ENCODE data around the gene ZDHHC14.
"Not testable (repeated sequence)": the region's sequence is repeated elsewhere in the genome, so short reads cannot be mapped to it uniquely, and the experiment has no call there.

Gene ZDHHC14

DNA sequence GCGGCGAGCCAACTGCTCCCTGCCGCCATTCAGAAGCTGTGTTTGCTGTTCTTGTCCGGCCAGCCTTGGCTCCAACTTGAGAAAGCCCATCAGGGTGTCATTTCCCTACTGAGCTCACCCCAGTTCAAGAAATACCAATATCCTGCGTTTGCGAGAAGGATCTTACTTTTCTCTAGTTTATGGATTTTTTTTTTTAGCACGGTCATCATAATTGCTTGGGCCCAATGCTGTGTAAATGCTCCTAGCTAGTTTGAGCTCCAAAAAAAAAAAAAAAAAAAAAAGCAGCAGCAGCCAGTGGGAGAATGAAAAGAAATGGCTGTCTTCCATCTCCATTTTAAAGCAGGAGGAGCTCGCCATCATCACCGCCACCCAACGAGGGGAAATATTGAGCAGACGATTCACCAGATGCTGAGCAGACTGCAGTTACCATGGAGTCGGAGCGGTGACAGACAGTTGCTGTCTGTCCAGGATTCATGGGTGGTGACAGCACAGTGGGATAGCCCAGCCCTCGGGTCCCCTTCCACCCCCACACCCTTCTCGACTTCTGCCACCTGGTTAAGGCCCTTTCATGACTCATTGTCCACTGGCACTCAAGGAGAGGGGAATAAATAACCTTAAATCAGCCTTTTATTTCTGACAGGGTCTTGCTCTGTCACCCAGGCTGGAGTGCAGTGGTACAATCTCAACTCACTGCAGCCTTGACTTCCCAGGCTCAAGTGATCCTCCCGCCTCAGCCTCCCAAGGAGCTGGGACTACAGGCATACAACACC, 309.6 kb downstream of the ZDHHC14 start:
- H3K4me3 ChIP-seq (ENCODE audit: low read depth, low read length): no peak overlapping the region
- TF ChIP-seq, protein P1, sequence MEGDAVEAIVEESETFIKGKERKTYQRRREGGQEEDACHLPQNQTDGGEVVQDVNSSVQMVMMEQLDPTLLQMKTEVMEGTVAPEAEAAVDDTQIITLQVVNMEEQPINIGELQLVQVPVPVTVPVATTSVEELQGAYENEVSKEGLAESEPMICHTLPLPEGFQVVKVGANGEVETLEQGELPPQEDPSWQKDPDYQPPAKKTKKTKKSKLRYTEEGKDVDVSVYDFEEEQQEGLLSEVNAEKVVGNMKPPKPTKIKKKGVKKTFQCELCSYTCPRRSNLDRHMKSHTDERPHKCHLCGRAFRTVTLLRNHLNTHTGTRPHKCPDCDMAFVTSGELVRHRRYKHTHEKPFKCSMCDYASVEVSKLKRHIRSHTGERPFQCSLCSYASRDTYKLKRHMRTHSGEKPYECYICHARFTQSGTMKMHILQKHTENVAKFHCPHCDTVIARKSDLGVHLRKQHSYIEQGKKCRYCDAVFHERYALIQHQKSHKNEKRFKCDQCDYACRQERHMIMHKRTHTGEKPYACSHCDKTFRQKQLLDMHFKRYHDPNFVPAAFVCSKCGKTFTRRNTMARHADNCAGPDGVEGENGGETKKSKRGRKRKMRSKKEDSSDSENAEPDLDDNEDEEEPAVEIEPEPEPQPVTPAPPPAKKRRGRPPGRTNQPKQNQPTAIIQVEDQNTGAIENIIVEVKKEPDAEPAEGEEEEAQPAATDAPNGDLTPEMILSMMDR (IDR thresholded peaks at IDR 0.05; ENCODE audit: low read depth, low read length): no peak

- not testable (repeated sequence) for H3K4me3 ChIP-seq (ENCODE audit: low read depth, low read length)
Observed at GRCh38 chr6:157691621-157692020, 310.6 kb downstream of the ZDHHC14 start.

- H3K4me3 ChIP-seq (ENCODE audit: low read depth, low read length): no peak overlapping the region
- TF ChIP-seq, protein P1 (IDR thresholded peaks at IDR 0.05; ENCODE audit: low read depth, low read length): no peak
Observed at GRCh38 chr6:157693867-157694266, 312.9 kb downstream of the ZDHHC14 start.

DNA sequence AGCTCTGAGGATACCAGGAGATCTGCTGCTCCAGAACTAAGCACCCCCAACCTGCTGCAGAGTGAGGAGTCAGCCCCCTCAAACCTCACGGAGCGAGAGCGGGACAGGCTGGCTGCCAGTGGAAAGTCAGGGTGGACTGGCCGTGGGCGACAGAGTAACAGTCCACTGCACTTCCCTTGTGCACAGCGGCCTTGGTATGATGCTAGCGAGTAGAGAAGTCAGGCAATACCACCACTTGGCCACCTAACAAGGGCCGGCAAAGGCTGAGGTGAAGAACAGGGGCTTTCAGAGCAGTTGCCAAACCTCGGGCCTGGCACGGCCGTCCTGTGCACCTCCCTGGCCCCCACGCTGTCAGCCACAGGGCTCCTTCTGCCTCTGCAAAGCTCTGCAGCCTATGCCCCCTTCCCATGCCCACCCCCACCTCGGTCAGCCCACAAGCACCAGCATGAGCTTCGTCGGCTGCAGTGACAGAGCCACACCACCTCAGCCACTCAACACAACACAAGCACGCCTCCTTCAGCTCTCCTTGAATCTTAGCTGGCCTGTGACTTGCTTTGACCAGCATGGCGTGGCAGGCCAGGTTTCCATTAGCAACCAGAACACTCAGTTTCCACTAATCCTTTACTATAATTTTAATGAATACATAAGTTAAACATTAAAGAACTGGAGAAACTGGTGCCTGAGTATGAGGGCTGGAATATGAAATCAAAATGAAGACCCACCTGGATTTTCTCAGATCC, 314.5 kb downstream of the ZDHHC14 start:
- H3K4me3 ChIP-seq (ENCODE audit: low read depth, low read length): no peak overlapping the region
- TF ChIP-seq, protein P1 (IDR thresholded peaks at IDR 0.05; ENCODE audit: low read depth, low read length): no peak

DNA sequence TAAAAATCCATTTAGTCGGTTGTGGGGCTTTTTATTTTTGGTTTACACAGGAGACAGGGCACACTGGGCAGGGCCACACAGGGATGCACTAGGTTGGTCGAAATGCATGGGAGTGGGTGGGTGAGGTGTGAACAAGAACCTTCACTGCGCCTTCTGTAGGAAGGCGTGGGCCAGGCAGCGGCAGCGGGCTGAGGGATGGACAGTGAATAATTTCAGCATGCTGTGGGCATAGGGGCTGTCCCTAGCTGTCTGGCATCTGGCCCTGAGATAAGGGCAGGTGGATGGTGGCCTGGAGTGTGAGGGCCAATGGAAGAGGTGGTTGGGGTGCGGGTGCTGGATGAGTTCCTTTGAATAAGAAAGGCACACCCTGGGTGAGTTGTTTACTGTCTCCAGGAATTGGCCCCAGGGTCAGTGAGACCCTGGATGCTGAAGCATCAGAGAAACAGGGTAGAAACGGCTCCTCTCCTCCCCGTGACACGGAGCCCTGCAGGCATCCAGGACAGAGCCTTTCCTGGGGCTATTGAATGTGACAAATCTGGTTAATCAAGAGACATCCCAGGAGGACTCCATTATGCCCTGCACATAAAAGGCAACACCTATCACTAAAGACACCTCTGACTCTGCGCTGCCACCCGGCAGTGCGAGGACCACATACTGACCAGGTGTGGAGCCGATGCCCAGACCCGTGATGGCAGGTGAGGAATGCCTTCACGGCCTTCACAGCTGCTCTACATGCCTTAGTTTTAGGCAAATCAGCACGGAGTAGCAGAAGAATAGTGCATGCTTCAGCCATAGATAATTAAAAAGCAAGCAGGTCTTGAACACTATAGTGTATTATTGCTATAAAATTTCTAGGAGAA, 319.0 kb downstream of the ZDHHC14 start:
- TF ChIP-seq, protein P1 (IDR thresholded peaks at IDR 0.05; ENCODE audit: low read depth, low read length): no peak

DNA sequence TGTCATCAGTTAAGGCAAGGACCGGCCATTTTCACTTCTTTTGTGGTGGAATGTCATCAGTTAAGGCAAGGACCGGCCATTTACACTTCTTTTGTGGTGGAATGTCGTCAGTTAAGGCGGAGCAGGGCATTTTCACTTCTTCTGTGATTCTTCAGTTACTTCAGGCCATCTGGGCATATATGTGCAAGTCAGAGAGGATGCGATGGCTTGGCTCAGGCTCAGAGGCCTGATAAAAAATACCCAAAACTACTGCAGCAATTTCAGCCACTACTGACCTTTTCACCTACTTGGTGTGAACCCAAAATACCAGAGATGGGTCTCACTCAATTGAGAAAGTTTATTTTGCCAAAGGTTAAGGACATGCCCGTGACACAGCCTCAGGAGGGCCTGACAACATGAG, 325.4 kb downstream of the ZDHHC14 start:
- H3K4me3 ChIP-seq (ENCODE audit: low read depth, low read length): not testable (repeated sequence)

More for the DNA sequence above, 319.0 kb downstream of the ZDHHC14 start:
- H3K4me3 ChIP-seq (ENCODE audit: low read depth, low read length): no peak overlapping the region

- TF ChIP-seq, protein P1 (IDR thresholded peaks at IDR 0.05; ENCODE audit: low read depth, low read length): no peak
- H3K4me3 ChIP-seq (ENCODE audit: low read depth, low read length): no peak overlapping the region
Observed at GRCh38 chr6:157706883-157707282, 325.9 kb downstream of the ZDHHC14 start.

- H3K4me3 ChIP-seq (ENCODE audit: low read depth, low read length): no peak overlapping the region
- TF ChIP-seq, protein P1 (IDR thresholded peaks at IDR 0.05; ENCODE audit: low read depth, low read length): no peak
Observed at GRCh38 chr6:157707576-157707975, 326.6 kb downstream of the ZDHHC14 start.
